Measurements from ENCODE around the gene RHBDD1. TPM values are rescaled to one million over a fixed set of nuclear protein-coding genes. Genes with fewer than 3 reads are reported as not detected.

The RHBDD1 gene
- total RNA-seq, 1 donor from 2014 or later, result 27.7 TPM

- TF ChIP-seq CTCF (IDR thresholded peaks at IDR 0.05), result no peak
- no peak for DNase-seq (ENCODE audit: extremely low spot score, unreplicated experiment)
- H3K27me3 Mint-ChIP-seq (ENCODE audit: unreplicated experiment), result no peaks in the 10 kb centered on the region
- no peak overlapping the region for H3K4me3 Mint-ChIP-seq (ENCODE audit: unreplicated experiment)
- peaks cover 55% of the 10 kb centered on the region for H3K4me1 Mint-ChIP-seq (ENCODE audit: unreplicated experiment)
- H3K36me3 Mint-ChIP-seq (ENCODE audit: unreplicated experiment), result peaks cover 6% of the 10 kb centered on the region
- H3K9me3 Mint-ChIP-seq (ENCODE audit: unreplicated experiment), result no peaks in the 10 kb centered on the region
- no peak overlapping the region for H3K27ac Mint-ChIP-seq (ENCODE audit: unreplicated experiment)
Measured at GRCh38 chr2:226904592-226904991, 68.7 kb downstream of the RHBDD1 start.

- no peak for TF ChIP-seq CTCF (IDR thresholded peaks at IDR 0.05)
- Mint-ChIP-seq H3K27ac (ENCODE audit: unreplicated experiment) (no peak overlapping the region), H3K4me1 (ENCODE audit: unreplicated experiment) (peaks cover 55% of the 10 kb centered on the region)
Measured at GRCh38 chr2:226905718-226906117, 69.9 kb downstream of the RHBDD1 start.

GRCh38 chr2:226906163-226906693 is 70.4 kb downstream of the RHBDD1 start:
- no peak overlapping the region for H3K27ac Mint-ChIP-seq (ENCODE audit: unreplicated experiment)
- DNase-seq (ENCODE audit: extremely low spot score, unreplicated experiment), result no peak
- peaks cover 4% of the 10 kb centered on the region for H3K36me3 Mint-ChIP-seq (ENCODE audit: unreplicated experiment)
- no peak overlapping the region for H3K4me3 Mint-ChIP-seq (ENCODE audit: unreplicated experiment)
- no peak for TF ChIP-seq CTCF (IDR thresholded peaks at IDR 0.05)
- no peaks in the 10 kb centered on the region for H3K9me3 Mint-ChIP-seq (ENCODE audit: unreplicated experiment)
- no peaks in the 10 kb centered on the region for H3K27me3 Mint-ChIP-seq (ENCODE audit: unreplicated experiment)
- H3K4me1 Mint-ChIP-seq (ENCODE audit: unreplicated experiment), result peaks cover 50% of the 10 kb centered on the region

More at GRCh38 chr2:226905718-226906117, 69.9 kb downstream of the RHBDD1 start:
- H3K9me3 Mint-ChIP-seq (ENCODE audit: unreplicated experiment), result no peaks in the 10 kb centered on the region
- no peak overlapping the region for H3K4me3 Mint-ChIP-seq (ENCODE audit: unreplicated experiment)
- peaks cover 4% of the 10 kb centered on the region for H3K36me3 Mint-ChIP-seq (ENCODE audit: unreplicated experiment)
- H3K27me3 Mint-ChIP-seq (ENCODE audit: unreplicated experiment), result no peaks in the 10 kb centered on the region
- no peak for DNase-seq (ENCODE audit: extremely low spot score, unreplicated experiment)

- H3K27ac Mint-ChIP-seq (ENCODE audit: unreplicated experiment), result peak overlapping the region; percentile 58
- peaks cover 32% of the 10 kb centered on the region for H3K4me1 Mint-ChIP-seq (ENCODE audit: unreplicated experiment)
- H3K4me3 Mint-ChIP-seq (ENCODE audit: unreplicated experiment), result no peak overlapping the region
Measured at GRCh38 chr2:226909126-226909525, 73.3 kb downstream of the RHBDD1 start.

GRCh38 chr2:226909836-226910235 is 74.0 kb downstream of the RHBDD1 start:
- H3K27me3 Mint-ChIP-seq (ENCODE audit: unreplicated experiment), result no peaks in the 10 kb centered on the region
- no peak for TF ChIP-seq CTCF (IDR thresholded peaks at IDR 0.05)
- H3K9me3 Mint-ChIP-seq (ENCODE audit: unreplicated experiment), result no peaks in the 10 kb centered on the region
- no peak overlapping the region for H3K4me3 Mint-ChIP-seq (ENCODE audit: unreplicated experiment)
- peaks cover 26% of the 10 kb centered on the region for H3K4me1 Mint-ChIP-seq (ENCODE audit: unreplicated experiment)
- no peak for DNase-seq (ENCODE audit: extremely low spot score, unreplicated experiment)
- peaks cover 9% of the 10 kb centered on the region for H3K36me3 Mint-ChIP-seq (ENCODE audit: unreplicated experiment)
- H3K27ac Mint-ChIP-seq (ENCODE audit: unreplicated experiment), result no peak overlapping the region

More at GRCh38 chr2:226909126-226909525, 73.3 kb downstream of the RHBDD1 start:
- TF ChIP-seq CTCF (IDR thresholded peaks at IDR 0.05), result no peak
- H3K36me3 Mint-ChIP-seq (ENCODE audit: unreplicated experiment), result peaks cover 7% of the 10 kb centered on the region
- DNase-seq (ENCODE audit: extremely low spot score, unreplicated experiment), result no peak
- H3K27me3 Mint-ChIP-seq (ENCODE audit: unreplicated experiment), result no peaks in the 10 kb centered on the region
- no peaks in the 10 kb centered on the region for H3K9me3 Mint-ChIP-seq (ENCODE audit: unreplicated experiment)

Data from osteocyte (in vitro differentiated cells).